GM12874 (cell line): ENCODE data around the gene GOLT1B.

Source experiments
- CTCF ChIP-seq: IDR thresholded peaks from 2 replicates; pipeline ENCODE4 v1.5.1; 2011; ENCODE audit warnings: low read depth, mild to moderate bottlenecking, control low read depth, low read length, moderate library complexity; ENCODE audit not compliant: insufficient read depth

The GOLT1B gene

GRCh38 chr12:21501258-21502163 lies at the start of gene GOLT1B, which contains the start of gene RECQL:
Gene GOLT1B (plus strand): TSS chr12:21501789. CDS start chr12:21501924, 135 bp downstream.
Gene RECQL (minus strand): TSS chr12:21501635. CDS start chr12:21499570, 2,065 bp downstream.
- TF ChIP-seq CTCF: no peak

- TF ChIP-seq CTCF: no peak
Observed at GRCh38 chr12:21453312-21453852, 48.2 kb upstream of the GOLT1B start.

- TF ChIP-seq CTCF: no peak
Observed at GRCh38 chr12:21456291-21456780, 45.3 kb upstream of the GOLT1B start.

GRCh38 chr12:21459474-21459873 lies 42.1 kb upstream of the GOLT1B start:
- TF ChIP-seq CTCF: no peak

- no peak for TF ChIP-seq CTCF
Observed at GRCh38 chr12:21471294-21471693, 30.3 kb upstream of the GOLT1B start.

GRCh38 chr12:21472197-21472823 lies 29.3 kb upstream of the GOLT1B start:
- TF ChIP-seq CTCF: no peak

- TF ChIP-seq CTCF: no peak
Observed at GRCh38 chr12:21475552-21475951, 26.0 kb upstream of the GOLT1B start.
